A549 (cell line): Measurements from ENCODE around the gene GCLC. TPM values are rescaled to one million over a fixed set of nuclear protein-coding genes. Genes with fewer than 3 reads are reported as not detected.

Experiments
- ATAC-seq, 2 experiments: fragments of 200-7000 bp in 1 of 2; fragments of >200 bp in 1 of 2; cut with Nextera tagmentation in 1 of 2; cut with Tn5 transposase in 1 of 2; 3 replicates each; pipeline versions ENCODE4 v1.8.0 to v1.9.1; 2018 to 2020; ENCODE audit warnings: mild to moderate bottlenecking in 1 of 2, moderate library complexity in 1 of 2
- CTCF ChIA-PET: fragments of 300-600 bp; sonication (Branson Sonifier 250); formaldehyde crosslinking; extraction: SDS; loops from one replicate; lab custom pipeline; 2021; ENCODE audit warnings: antibody characterized with exemption, inconsistent platforms; lab: Yijun Ruan, JAX
- POLR2A ChIA-PET: fragments of 350-600 bp; formaldehyde crosslinking; extraction: SDS; loops from one replicate; lab custom pipeline; 2021; ENCODE audit warnings: antibody characterized with exemption, inconsistent platforms; lab: Yijun Ruan, JAX
- DNase-seq, 2 experiments: peaks; one replicate each; pipeline versions ENCODE4 v3.0.0 to v3.0.0-alpha.2; 2011 to 2016; ENCODE audit warnings: low read depth in 1 of 2, low spot score in 1 of 2
- FAIRE-seq: peaks from 2 replicates; lab custom pipeline; 2011; peaks lifted over from hg19 to GRCh38; lab: Jason Lieb, UNC
- H3K27ac ChIP-seq, 2 experiments: fragments of >200 bp; sonication (Bioruptor Twin); formaldehyde crosslinking; 3 replicates each; pipeline ENCODE4 v1.5.1; 2016 to 2017
- H3K4me1 ChIP-seq: fragments of >200 bp; sonication (Bioruptor Twin); formaldehyde crosslinking; 3 replicates; pipeline ENCODE4 v1.6.1; 2016
- H3K4me2 ChIP-seq: fragments of >200 bp; sonication (Bioruptor Twin); formaldehyde crosslinking; 3 replicates; pipeline ENCODE4 v1.6.1; 2016
- H3K4me3 ChIP-seq: fragments of >200 bp; sonication (Bioruptor Twin); formaldehyde crosslinking; 3 replicates; pipeline ENCODE4 v1.5.1; 2016
- H3K9me3 ChIP-seq: fragments of >200 bp; sonication (Bioruptor Twin); formaldehyde crosslinking; 3 replicates; pipeline ENCODE4 v1.6.1; 2016
- BHLHE40 ChIP-seq: IDR thresholded peaks from 2 replicates; pipeline ENCODE4 v1.6.1; 2012; ENCODE audit warnings: low read depth, low read length, inconsistent platforms
- CBX2 ChIP-seq: fragments of 200-600 bp; sonication (generic); IDR thresholded peaks from 2 replicates; pipeline ENCODE4 v1.6.1; 2016; ENCODE audit warnings: low read depth, mild to moderate bottlenecking, borderline replicate concordance
- CHD2 ChIP-seq: fragments of 150-350 bp; IDR thresholded peaks from 2 replicates; pipeline ENCODE4 v1.6.1; 2014; ENCODE audit warnings: low read length; ENCODE audit not compliant: partially characterized antibody
- EHF ChIP-seq: fragments of 250-450 bp; sonication (Bioruptor Pico); IDR thresholded peaks from 2 replicates; pipeline ENCODE4 v1.5.0; 2020; ENCODE audit warnings: mild to moderate bottlenecking
- EHMT2 ChIP-seq: fragments of 200-600 bp; sonication (generic); IDR thresholded peaks from 2 replicates; pipeline ENCODE4 v1.6.1; 2016; ENCODE audit warnings: antibody characterized with exemption, low read depth, mild to moderate bottlenecking, moderate library complexity
- EP300 ChIP-seq, 2 experiments: fragments of >200 bp; sonication (Bioruptor Twin); formaldehyde crosslinking; IDR thresholded peaks; 2 replicates in 1 of 2; 3 replicates in 1 of 2; pipeline ENCODE4 v1.6.1; 2016 to 2017
- FOXS1 ChIP-seq: fragments of 250-450 bp; sonication (Bioruptor Pico); IDR thresholded peaks from 2 replicates; pipeline ENCODE4 v1.5.0; 2020; ENCODE audit warnings: mild to moderate bottlenecking, moderate library complexity
- GATA3 ChIP-seq: IDR thresholded peaks from 2 replicates; pipeline ENCODE4 v1.6.1; 2012; ENCODE audit warnings: borderline replicate concordance
- HEYL ChIP-seq: fragments of 250-450 bp; sonication (Bioruptor Pico); IDR thresholded peaks from 2 replicates; pipeline ENCODE4 v1.8.0; 2021; ENCODE audit warnings: mild to moderate bottlenecking, moderate library complexity
- HOXA7 ChIP-seq: fragments of 250-450 bp; sonication (Bioruptor Pico); IDR thresholded peaks from 2 replicates; pipeline ENCODE4 v1.5.0; 2020; ENCODE audit warnings: mild to moderate bottlenecking, moderate library complexity
- HOXB13 ChIP-seq: fragments of 250-450 bp; sonication (Bioruptor Pico); IDR thresholded peaks from 2 replicates; pipeline ENCODE4 v1.5.0; 2020; ENCODE audit warnings: low read depth, mild to moderate bottlenecking, moderate library complexity
- JUN ChIP-seq, 2 experiments: fragments of >200 bp; sonication (Bioruptor Twin); formaldehyde crosslinking; IDR thresholded peaks; 2 replicates in 1 of 2; 3 replicates in 1 of 2; pipeline ENCODE4 v1.6.1; 2016 to 2017
- JUNB ChIP-seq: fragments of >200 bp; sonication (Bioruptor Twin); formaldehyde crosslinking; IDR thresholded peaks from 2 replicates; pipeline ENCODE4 v1.6.1; 2016
- KDM1A ChIP-seq: fragments of 200-600 bp; sonication (generic); IDR thresholded peaks from 2 replicates; pipeline ENCODE4 v1.6.1; 2016; ENCODE audit warnings: low read depth, mild to moderate bottlenecking
- MAFK ChIP-seq: fragments of 450-650 bp; IDR thresholded peaks from 2 replicates; pipeline ENCODE4 v1.6.1; 2014; ENCODE audit not compliant: partially characterized antibody
- MAX ChIP-seq: IDR thresholded peaks from 2 replicates; pipeline ENCODE4 v1.6.1; 2012
- MAZ ChIP-seq: fragments of 150-350 bp; IDR thresholded peaks from 2 replicates; pipeline ENCODE4 v1.6.1; 2014; ENCODE audit warnings: antibody characterized with exemption, low read depth, low read length, borderline replicate concordance
- MYC ChIP-seq: IDR thresholded peaks from 2 replicates; pipeline ENCODE4 v1.6.1; 2012; ENCODE audit warnings: mild to moderate bottlenecking, inconsistent platforms, low read length, improper control_type of control experiment, borderline replicate concordance
- NFE2L2 ChIP-seq: fragments of 150-350 bp; conservative IDR thresholded peaks from 2 replicates; pipeline ENCODE4 v1.6.1; 2014; ENCODE audit warnings: low read length
- POLR2A ChIP-seq: IDR thresholded peaks from 2 replicates; pipeline ENCODE4 v1.6.1; 2012; ENCODE audit warnings: mild to moderate bottlenecking, low read length
- RAD21 ChIP-seq, 2 experiments: fragments of >200 bp in 1 of 2; sonication (Bioruptor Twin) in 1 of 2; formaldehyde crosslinking in 1 of 2; IDR thresholded peaks in 1 of 2; conservative IDR thresholded peaks in 1 of 2; 2 replicates in 1 of 2; 3 replicates in 1 of 2; pipeline ENCODE4 v1.6.1; 2012 to 2018; ENCODE audit warnings: inconsistent platforms in 1 of 2
- RARB ChIP-seq: fragments of 250-450 bp; sonication (Bioruptor Pico); IDR thresholded peaks from 2 replicates; pipeline ENCODE4 v1.8.0; 2021; ENCODE audit warnings: mild to moderate bottlenecking, moderate library complexity
- RFX5 ChIP-seq: fragments of 450-650 bp; IDR thresholded peaks from 2 replicates; pipeline ENCODE4 v1.7.1; 2014; ENCODE audit warnings: antibody characterized with exemption, mild to moderate bottlenecking, moderate library complexity
- RNF2 ChIP-seq: fragments of 200-600 bp; sonication (generic); IDR thresholded peaks from 2 replicates; pipeline ENCODE4 v1.6.1; 2016; ENCODE audit warnings: low read depth, mild to moderate bottlenecking, antibody characterized with exemption, moderate library complexity, borderline replicate concordance
- TFCP2L1 ChIP-seq: fragments of 250-450 bp; sonication (Bioruptor Pico); IDR thresholded peaks from 2 replicates; pipeline ENCODE4 v1.5.0; 2021; ENCODE audit warnings: mild to moderate bottlenecking
- ZC3H11A ChIP-seq: fragments of 450-650 bp; IDR thresholded peaks from 2 replicates; pipeline ENCODE4 v1.6.1; 2014; ENCODE audit warnings: antibody characterized with exemption, mild to moderate bottlenecking
- ZNF302 ChIP-seq: fragments of 250-450 bp; sonication (Bioruptor Pico); IDR thresholded peaks from 2 replicates; pipeline ENCODE4 v1.9.0; 2021; ENCODE audit warnings: inconsistent platforms, mild to moderate bottlenecking, moderate library complexity
- WGBS: methylation state at CpG from one replicate; pipeline ENCODE4 v1.1.6; 2017; ENCODE audit errors: missing lambda C conversion rate; 5-methylcytosine and 5-hydroxymethylcytosine counted together
- polyA plus RNA-seq, 4 experiments: library from polyadenylated mRNA; depleted of rRNA in 3 of 4; stranded (reverse); fragments of >200 nt; fragmentation: RNase III in 1 of 4; extraction: RNeasy Plus Mini Kit Qiagen cat#74134 plus additional on column Dnase treatment in 1 of 4; gene quantifications; 2 replicates in 3 of 4; 3 replicates in 1 of 4; pipeline ENCODE4 v1.2.3, GENCODE V29; 2011 to 2017
- TF ChIP-seq, protein P1 (sequence below): fragments of 250-450 bp; sonication (Bioruptor Pico); IDR thresholded peaks from 2 replicates; pipeline ENCODE4 v1.5.0; 2021; ENCODE audit warnings: mild to moderate bottlenecking, moderate library complexity, borderline replicate concordance
- TF ChIP-seq, protein P2 (sequence below): IDR thresholded peaks from 2 replicates; pipeline ENCODE4 v1.6.1; 2012
- TF ChIP-seq, protein P3 (sequence below): fragments of 200-600 bp; sonication (generic); IDR thresholded peaks from 2 replicates; pipeline ENCODE4 v1.6.1; 2016; ENCODE audit warnings: antibody characterized with exemption, mild to moderate bottlenecking, moderate library complexity

Gene GCLC
- polyA plus RNA-seq, 2 of the 4 experiments (the other 2 are of a cell fraction) = 116 to 180 TPM

DNA sequence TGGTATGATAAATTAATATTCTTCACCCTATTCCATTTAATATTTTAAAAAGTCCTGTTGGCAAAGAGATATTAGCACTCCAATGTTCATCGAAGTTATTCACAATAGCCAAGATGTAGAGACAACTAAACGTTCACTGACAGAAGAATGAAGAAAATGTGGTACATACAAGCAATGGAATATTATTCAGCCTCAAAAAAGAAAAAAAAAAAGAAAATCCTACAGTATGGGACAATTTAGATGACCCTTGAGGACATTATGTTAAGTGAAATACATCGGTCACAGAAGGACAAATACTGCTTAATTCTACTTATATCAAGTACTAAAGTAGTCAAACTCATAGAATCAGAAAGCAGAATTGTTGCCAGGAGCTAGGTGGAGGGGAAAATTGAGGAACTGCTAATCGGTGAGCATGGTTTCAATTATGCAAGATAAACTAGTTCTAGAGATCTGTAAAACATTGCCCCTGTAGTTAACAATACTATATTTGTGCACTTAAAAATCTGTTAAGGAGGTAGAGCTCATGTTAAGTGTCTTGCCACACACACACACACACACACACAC lies 4.7 kb downstream of the GCLC start:
- Histone ChIP-seq H3K9me3 (no peaks in the 10 kb centered on the region), H3K27ac (no peak overlapping the region), H3K4me2 (peak overlapping the region; percentile 86), H3K4me3 (no peak overlapping the region), H3K4me1 (peaks cover 56% of the 10 kb centered on the region)
- ATAC-seq (no peak), FAIRE-seq (no peak), DNase-seq (no peak)
- ChIA-PET CTCF (interaction anchor here (0.6 to 2.2 kb wide), 4 partner anchors 47 to 752 kb away, joined by 3 to 10 read pairs (median 4); no protein-coding TSS in a partner anchor), POLR2A (interaction anchor here (0.6 kb wide), 1 partner anchor 255 kb away, joined by 3 read pairs; the partner anchor contains the start of gene LRRC1)
- WGBS = 54% methylated on average over 4 of the region's 4 CpGs
- TF ChIP-seq MAZ (no peak), MYC (no peak), RNF2 (no peak), GATA3 (no peak), BHLHE40 (no peak), ZC3H11A (no peak), FOXS1 (no peak), JUN (IDR thresholded peaks at IDR 0.05) (no peak), POLR2A (no peak), HEYL (no peak), JUNB (no peak), ZNF302 (no peak), CHD2 (no peak), RFX5 (no peak), TFCP2L1 (CRISPR knock-in tag) (no peak), KDM1A (no peak)
- TF ChIP-seq, protein P1, sequence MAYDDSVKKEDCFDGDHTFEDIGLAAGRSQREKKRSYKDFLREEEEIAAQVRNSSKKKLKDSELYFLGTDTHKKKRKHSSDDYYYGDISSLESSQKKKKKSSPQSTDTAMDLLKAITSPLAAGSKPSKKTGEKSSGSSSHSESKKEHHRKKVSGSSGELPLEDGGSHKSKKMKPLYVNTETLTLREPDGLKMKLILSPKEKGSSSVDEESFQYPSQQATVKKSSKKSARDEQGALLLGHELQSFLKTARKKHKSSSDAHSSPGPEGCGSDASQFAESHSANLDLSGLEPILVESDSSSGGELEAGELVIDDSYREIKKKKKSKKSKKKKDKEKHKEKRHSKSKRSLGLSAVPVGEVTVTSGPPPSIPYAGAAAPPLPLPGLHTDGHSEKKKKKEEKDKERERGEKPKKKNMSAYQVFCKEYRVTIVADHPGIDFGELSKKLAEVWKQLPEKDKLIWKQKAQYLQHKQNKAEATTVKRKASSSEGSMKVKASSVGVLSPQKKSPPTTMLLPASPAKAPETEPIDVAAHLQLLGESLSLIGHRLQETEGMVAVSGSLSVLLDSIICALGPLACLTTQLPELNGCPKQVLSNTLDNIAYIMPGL (CRISPR knock-in tag) = no peak
- TF ChIP-seq, protein P2, sequence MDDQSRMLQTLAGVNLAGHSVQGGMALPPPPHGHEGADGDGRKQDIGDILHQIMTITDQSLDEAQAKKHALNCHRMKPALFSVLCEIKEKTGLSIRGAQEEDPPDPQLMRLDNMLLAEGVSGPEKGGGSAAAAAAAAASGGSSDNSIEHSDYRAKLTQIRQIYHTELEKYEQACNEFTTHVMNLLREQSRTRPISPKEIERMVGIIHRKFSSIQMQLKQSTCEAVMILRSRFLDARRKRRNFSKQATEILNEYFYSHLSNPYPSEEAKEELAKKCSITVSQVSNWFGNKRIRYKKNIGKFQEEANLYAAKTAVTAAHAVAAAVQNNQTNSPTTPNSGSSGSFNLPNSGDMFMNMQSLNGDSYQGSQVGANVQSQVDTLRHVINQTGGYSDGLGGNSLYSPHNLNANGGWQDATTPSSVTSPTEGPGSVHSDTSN = no peak

GRCh38 chr6:53539561-53539960 lies 5.3 kb downstream of the GCLC start:
- Histone ChIP-seq H3K4me2 (peak overlapping the region; percentile 86), H3K4me1 (peaks cover 63% of the 10 kb centered on the region), H3K4me3 (no peak overlapping the region), H3K27ac (no peak overlapping the region), H3K9me3 (no peaks in the 10 kb centered on the region)
- ATAC-seq = no peak
- ChIA-PET POLR2A (interaction anchor here (1.1 kb wide), 1 partner anchor 112 kb away, joined by 3 read pairs; no protein-coding TSS in a partner anchor), CTCF (interaction anchor here (1.0 to 1.8 kb wide), 2 partner anchors 46 to 112 kb away, joined by 3 to 6 read pairs; no protein-coding TSS in a partner anchor)
- WGBS = 75% methylated on average over 5 of the region's 5 CpGs
- DNase-seq = no peak
- no peak for FAIRE-seq
- no peak for TF ChIP-seq RARB (CRISPR knock-in tag)
- peak; percentile 72 for TF ChIP-seq MAFK

GRCh38 chr6:53536561-53536960 lies 8.3 kb downstream of the GCLC start:
- WGBS = 16% methylated on average over 1 of the region's 1 CpG
- ChIA-PET CTCF (interaction anchor here (1.2 to 2.2 kb wide), 2 partner anchors 11 to 192 kb away, joined by 4 to 8 read pairs; no protein-coding TSS in a partner anchor), POLR2A (no interaction called here)
- no peak for ATAC-seq
- H3K4me2 ChIP-seq = peak overlapping the region; percentile 86
- no peak for DNase-seq
- H3K4me3 ChIP-seq = no peak overlapping the region
- no peaks in the 10 kb centered on the region for H3K9me3 ChIP-seq
- no peak for FAIRE-seq
- peaks cover 86% of the 10 kb centered on the region for H3K4me1 ChIP-seq
- H3K27ac ChIP-seq = no peak overlapping the region
- TF ChIP-seq HOXA7 (CRISPR knock-in tag) (no peak), POLR2A (no peak), BHLHE40 (no peak), EHMT2 (no peak), EHF (no peak), CBX2 (no peak), JUN (IDR thresholded peaks at IDR 0.05) (no peak), NFE2L2 (no peak), HOXB13 (CRISPR knock-in tag) (no peak), MAX (no peak), MAFK (no peak), EP300 (IDR thresholded peaks at IDR 0.05) (no peak), RAD21 (conservative IDR thresholded peaks at IDR 0.05 in 1 of 2, IDR thresholded peaks at IDR 0.05 in 1 of 2) (no peak)
- TF ChIP-seq, protein P3, sequence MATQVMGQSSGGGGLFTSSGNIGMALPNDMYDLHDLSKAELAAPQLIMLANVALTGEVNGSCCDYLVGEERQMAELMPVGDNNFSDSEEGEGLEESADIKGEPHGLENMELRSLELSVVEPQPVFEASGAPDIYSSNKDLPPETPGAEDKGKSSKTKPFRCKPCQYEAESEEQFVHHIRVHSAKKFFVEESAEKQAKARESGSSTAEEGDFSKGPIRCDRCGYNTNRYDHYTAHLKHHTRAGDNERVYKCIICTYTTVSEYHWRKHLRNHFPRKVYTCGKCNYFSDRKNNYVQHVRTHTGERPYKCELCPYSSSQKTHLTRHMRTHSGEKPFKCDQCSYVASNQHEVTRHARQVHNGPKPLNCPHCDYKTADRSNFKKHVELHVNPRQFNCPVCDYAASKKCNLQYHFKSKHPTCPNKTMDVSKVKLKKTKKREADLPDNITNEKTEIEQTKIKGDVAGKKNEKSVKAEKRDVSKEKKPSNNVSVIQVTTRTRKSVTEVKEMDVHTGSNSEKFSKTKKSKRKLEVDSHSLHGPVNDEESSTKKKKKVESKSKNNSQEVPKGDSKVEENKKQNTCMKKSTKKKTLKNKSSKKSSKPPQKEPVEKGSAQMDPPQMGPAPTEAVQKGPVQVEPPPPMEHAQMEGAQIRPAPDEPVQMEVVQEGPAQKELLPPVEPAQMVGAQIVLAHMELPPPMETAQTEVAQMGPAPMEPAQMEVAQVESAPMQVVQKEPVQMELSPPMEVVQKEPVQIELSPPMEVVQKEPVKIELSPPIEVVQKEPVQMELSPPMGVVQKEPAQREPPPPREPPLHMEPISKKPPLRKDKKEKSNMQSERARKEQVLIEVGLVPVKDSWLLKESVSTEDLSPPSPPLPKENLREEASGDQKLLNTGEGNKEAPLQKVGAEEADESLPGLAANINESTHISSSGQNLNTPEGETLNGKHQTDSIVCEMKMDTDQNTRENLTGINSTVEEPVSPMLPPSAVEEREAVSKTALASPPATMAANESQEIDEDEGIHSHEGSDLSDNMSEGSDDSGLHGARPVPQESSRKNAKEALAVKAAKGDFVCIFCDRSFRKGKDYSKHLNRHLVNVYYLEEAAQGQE = no peak
